Colon (tissue), 2 donors: ENCODE data around the gene WDR41.
A peak's percentile ranks its signal among the peaks of the same experiment; 100 is the strongest.
"Not testable (repeated sequence)": the region's sequence is repeated elsewhere in the genome, so short reads cannot be mapped to it uniquely, and the experiment has no call there.

Experiments
- FAIRE-seq: peaks from 2 replicates; lab custom pipeline; 2012; peaks lifted over from hg19 to GRCh38; lab: Jason Lieb, UNC
- donor health status: control.
- donor health status: control.

Gene WDR41, protein sequence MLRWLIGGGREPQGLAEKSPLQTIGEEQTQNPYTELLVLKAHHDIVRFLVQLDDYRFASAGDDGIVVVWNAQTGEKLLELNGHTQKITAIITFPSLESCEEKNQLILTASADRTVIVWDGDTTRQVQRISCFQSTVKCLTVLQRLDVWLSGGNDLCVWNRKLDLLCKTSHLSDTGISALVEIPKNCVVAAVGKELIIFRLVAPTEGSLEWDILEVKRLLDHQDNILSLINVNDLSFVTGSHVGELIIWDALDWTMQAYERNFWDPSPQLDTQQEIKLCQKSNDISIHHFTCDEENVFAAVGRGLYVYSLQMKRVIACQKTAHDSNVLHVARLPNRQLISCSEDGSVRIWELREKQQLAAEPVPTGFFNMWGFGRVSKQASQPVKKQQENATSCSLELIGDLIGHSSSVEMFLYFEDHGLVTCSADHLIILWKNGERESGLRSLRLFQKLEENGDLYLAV

DNA sequence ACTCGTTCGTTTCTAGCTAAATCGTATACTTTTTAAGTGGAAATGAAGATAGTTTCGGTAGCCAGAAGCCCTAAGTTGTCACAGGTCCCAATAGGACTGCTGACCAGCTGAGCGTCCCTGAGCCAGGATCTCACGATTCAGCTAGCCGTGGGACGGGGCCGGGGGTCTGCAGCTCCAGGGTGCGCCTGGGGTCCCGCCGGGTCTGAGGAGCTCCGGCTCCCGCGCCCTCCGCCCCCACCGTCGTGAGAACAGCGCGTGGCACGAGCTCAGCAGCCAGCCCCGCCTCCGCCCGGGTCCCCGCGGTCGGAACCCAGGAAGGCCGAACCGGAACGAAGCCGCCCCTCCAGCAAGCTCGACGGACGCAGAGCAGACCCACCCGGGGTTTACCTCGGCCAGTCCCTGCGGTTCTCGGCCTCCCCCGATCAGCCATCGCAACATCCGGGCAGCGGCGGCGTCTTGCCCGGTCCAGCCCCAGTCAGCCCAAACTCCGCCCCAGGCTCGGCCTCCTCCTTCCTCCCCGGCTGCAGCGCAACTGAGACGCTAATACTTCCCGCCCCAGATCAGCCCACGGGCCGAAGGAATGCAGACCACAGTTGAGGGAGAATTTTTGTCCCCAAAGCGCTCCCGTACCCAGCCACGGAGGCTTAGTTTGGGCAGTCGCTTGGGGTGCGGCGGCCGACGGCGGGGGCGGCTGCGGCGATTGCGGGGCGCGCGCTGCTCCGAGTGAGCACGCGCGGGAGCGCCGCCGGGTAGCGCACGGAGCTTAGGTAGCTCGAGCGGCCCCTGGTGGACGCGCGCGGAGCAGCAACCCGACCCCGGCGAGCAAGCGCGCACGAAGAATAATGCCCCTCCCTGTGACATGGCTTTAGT, at the start of gene WDR41:
Gene WDR41, minus strand, starts transcription at position 534 of the 870 bp plus-strand sequence. Its CDS starts 96 bp downstream, at position 438.
- FAIRE-seq = no peak

DNA sequence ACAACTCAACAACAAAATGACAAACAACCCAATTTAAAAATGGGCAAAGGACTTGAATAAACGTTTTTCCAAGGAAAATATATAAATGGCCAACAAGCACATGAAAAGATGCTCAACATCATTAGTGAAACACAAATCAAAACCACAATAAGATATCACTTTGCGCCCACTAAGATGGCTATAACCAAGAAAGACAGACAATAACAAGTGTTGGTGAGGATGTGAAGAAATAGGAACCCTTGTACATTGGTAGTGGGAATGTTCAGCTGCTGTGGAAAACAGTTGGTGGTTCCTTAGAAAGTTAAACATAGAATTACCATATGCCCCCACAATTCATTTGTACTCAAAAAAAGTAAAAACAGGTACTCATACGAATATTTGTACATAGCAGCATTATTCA, 39.2 kb upstream of the WDR41 start:
- FAIRE-seq = no peak

DNA sequence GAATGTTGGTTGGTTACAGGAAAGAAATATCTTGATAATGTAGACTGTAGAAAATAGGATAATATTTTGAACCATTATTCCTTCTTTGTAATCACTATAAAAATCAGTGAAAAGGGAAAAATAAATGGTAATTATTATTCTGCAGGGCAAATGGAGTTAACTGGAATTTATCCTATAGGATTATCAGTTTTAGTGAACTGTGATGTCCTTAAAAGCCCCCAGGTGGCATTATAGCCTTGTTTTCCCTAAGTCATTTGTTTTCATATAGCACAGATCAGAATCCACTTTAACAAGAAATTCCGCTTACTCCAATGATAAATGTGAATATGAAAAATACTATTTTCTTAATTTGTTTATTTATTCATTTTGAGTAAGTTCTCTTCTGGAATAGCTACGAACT, 26.2 kb upstream of the WDR41 start:
- no peak for FAIRE-seq

DNA sequence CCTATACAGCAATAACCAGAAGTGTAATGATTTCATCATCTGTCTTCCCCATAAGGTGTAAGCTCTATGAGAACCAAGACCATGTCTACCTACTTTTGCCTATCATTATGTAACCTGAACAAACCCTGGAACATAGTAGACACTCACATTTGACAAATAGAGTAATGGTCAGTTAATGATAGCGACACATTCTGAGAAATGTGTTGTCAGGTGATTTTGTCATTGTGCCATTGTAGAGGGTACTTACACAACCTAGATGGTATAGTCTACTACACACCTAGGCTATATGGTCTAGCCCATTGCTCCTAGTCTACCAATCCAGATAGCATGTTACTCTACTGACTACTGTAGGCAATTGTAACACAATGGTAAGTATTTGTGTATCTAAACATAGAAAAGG, 22.3 kb upstream of the WDR41 start:
- FAIRE-seq = no peak

DNA sequence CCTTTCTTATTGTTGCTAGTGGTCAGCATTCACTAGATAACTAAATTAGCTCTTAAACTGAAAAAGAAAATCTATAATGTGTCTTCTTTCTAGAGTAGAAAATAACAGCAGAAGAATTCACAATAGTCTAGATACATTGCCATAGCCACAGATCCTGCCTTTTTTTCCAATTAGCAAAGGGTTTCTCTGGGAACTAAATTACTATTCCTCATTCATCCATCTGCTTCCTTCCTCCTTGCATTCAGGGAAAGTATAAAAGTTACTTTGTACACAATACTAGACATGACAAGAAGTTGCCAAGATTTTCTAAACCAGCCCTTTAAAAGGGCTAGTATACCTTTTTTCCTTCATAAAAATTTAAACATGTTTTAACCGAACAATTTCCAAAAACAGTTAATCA, 21.2 kb upstream of the WDR41 start:
- no peak for FAIRE-seq

DNA sequence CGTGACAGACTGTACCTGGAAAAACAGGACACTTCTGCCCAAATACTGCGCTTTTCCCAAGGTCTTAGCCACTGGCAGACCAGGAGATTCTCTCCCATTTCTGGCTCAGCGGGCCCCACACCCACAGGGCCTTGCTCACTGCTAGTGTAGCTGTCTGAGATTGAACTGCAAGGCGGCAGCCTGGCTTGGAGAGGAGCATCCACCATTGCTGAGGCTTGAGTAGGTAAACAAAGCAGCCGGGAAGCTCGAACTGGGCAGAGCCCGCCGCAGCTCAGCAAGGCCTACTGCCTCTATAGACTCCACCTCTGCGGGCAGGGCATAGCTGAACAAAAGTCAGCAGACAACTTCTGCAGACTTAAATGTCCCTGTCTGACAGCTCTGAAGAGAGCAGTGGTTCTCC, 9.0 kb upstream of the WDR41 start:
- FAIRE-seq = not testable (repeated sequence)

DNA sequence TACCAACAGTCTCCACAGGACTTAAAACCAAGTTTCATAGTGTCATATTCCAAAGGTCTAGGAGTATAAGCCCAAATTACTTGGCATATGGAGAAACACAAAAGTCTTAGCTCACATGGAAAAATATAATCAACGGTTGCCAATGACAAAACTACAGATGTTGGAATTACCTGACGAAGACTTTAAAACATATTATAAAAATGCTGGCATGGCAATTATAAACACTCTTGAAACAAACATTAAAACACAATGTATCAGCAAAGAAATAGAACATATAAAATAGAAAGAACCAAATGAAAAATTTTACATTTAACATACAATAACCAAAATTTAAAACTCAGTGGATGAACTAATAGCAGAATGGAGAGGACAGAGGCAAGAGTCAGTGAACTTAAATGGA, 7.9 kb upstream of the WDR41 start:
- no peak for FAIRE-seq

DNA sequence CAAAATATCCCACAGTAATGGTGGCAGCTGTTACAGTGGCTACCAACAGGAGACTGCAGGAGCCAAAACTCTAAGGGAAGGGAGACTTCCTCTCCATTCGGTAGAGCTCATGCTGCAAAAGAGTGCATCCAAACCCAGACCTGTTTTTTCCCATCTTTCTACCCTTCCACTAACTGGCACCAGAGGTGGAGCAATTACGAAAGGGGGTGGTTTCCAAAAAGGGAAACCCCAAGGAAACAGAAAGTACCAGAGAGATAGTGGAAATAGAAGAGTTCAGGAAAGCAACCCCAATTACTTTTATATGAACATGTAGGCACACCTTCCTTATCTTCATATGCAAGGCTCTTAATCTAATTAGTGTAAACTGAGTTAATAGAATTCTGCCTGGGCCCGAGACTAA, 7.3 kb upstream of the WDR41 start:
- no peak for FAIRE-seq

DNA sequence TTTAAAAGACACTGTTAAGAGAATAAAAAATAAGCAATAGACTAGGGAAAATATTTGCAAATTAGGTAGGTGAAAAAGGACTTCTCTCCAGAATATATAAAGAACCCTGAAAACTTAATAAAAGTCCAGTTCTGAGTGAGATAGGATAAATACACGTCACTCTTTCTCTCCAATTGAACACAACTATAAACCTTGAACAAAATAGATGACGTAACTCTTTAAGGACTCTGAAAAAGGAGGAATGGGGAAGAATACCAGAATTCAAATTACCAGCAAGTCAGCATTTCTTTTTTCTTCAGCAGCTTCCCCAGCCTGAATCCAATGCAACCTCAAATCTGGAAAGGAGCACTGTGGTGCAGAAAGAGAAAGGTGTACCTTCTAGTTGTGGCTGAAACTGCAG, 6.8 kb upstream of the WDR41 start:
- FAIRE-seq = peak; percentile 51

DNA sequence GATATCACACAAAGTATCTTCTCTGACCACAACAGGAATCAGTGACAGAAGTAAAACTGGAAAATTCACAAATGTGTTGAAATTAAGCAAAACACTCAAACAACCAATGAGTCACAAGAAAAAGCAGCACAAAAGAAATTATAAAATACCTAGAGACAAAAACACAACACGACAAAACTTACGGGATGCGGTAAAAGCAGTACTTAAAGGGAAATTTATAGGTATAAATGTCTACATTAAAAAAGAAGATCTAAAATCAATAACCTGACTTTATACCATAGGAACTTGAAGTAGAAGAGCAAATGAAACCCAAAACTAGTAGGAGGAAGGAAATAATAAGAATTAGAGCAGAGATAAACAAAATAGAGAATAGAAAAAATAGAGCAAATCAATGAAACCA, 2.8 kb upstream of the WDR41 start:
- no peak for FAIRE-seq

DNA sequence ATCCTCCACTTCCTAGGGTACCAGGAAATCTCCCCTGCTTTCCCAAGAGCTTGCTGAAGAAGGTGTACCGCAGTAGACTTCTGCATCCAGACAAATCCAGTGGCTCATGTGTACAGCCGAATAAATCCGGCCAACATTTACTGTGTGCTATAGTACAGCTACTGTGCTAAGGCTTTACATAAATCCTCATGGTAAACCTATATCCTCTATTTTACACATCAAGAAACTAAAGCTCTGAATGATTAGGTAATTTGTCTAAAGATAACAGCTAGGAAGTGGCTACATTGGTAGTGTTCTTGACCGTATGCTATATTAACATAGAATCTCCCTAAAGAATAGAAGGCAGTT, 511 bp upstream of the WDR41 start:
- FAIRE-seq = no peak

DNA sequence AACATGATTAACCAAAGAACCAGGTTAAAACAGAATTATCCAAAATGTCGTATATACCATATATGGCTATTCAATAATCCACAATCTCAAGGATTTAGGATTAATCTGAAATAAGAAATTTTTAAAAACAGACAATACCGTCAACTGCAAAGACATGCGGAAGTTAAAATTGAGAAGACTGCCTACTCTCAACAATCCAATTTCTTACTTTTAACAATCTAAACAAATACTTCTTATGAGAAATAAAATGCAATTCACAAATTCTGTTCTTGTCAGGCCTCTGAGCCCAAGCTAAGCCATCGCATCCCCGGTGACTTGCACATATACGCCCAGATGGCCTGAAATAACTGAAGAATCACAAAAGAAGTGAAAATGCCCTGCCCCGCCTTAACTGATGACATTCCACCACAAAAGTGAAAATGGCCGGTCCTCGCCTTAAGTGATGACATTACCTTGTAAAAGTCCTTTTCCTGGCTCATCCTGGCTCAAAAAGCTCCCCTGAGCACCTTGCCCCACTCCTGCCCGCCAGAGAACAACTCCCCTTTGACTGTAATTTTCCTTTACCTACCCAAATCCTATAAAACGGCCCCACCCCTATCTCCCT, 1.3 kb downstream of the WDR41 start:
- FAIRE-seq = not testable (repeated sequence)

DNA sequence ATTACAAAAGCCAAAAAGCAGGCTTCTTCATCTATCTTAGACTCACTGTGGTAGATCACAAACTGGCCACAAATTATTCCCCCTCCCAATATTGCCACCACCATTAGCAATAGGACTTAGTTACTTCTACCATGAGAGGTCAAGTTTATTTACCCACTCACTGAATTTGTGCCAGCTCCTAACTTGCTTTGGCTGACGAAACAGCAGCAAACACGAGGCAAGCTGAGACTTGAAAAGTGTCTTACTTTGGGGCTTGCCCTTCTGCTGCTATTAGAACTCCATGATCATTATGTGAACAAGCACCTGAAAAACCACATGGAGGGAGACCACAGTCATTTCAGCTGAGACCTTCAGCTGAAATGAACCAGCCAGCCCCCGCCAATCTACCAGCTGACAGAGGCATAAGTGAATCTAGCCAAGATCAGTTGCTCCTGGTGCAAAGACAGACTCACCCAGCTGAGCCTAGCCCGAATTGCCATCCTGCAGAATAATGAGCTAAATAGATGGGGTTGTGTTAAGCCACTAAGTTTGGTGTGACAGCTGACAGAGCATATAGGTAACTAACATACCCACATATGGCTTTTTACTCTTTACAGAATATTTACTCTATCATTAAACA, 5.7 kb downstream of the WDR41 start:
- no peak for FAIRE-seq

DNA sequence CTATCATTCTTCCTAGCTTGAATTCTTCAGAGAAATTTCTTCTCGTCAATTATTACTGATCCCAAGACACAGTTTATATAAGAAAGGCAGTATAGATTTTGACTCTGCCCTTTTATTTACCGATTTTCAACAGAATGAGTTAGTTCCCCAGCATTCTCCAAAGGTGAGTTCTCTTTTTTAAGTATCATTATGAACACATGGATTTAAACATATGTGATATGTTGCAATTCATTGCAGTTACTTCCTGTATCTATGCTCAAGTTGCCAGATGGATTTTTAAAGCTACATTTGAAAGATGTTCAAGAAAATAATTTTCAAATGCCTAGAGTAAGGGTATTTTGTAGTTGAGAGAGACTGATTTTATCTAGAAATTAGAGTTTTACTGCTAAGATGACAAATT, 8.4 kb downstream of the WDR41 start:
- no peak for FAIRE-seq

DNA sequence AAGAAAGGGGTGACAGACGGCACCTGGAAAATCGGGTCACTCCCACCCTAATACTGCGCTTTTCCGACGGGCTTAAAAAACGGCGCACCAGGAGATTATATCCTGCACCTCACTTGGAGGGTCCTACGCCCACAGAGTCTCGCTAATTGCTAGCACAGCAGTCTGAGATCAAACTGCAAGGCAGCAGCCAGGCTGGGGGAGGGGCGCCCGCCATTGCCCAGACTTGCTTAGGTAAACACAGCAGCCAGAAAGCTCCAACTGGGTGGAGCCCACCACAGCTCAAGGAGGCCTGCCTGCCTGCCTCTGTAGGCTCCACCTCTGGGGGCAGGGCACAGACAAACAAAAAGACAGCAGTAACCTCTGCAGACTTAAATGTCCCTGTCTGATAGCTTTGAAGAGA, 17.1 kb downstream of the WDR41 start:
- FAIRE-seq = not testable (repeated sequence)

DNA sequence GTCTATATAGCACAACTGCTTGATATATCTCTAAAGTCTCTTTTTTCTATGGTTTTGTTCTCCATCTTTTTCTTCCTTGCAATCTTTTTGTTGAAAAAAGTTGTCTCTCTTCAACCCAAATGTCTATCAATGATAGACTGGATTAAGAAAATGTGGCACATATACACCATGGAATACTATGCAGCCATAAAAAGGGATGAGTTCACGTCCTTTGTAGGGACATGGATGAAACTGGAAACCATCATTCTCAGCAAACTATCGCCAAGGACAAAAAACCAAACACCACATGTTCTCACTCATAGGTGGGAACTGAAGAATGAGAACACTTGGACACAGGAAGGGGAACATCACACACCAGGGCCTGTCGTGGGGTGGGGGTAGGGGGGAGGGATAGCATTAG, 23.2 kb downstream of the WDR41 start:
- not testable (repeated sequence) for FAIRE-seq

DNA sequence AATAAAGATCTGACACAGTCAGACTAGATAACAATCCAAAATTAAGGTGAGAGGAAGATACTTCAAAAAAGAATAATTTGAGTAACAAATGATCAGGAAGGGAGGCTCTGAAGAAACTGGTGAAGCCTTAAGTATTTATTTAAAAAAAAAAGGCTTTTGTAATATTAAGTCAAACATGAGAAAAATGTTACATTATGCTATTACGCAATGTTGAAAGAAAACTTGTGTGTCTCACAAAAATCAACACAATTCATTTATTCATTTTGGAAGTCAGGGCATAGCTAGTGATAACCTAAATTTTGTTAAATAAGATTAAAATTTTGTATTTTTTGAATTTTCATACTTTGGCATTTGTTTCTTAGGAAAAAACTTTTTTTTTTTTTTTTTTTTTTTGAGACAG, 28.2 kb downstream of the WDR41 start:
- FAIRE-seq = no peak

DNA sequence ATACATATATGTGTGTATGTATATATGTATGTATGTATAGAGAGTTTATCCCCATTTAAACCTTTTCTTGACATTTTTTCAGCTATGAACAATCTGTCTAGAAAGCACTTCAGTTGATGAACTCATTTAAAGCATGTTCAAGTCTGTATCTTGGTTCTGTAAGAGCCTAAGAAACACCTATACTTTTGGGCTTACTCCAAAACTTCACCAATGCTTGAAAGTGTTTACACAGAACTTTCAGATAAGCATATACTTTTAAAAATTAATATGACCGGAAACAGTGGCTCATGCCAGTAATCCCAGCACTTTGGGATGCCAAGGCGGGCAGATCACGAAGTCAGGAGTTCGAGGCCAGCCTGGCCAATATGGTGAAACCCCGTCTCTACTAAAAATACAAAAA, 30.8 kb downstream of the WDR41 start:
- no peak for FAIRE-seq

DNA sequence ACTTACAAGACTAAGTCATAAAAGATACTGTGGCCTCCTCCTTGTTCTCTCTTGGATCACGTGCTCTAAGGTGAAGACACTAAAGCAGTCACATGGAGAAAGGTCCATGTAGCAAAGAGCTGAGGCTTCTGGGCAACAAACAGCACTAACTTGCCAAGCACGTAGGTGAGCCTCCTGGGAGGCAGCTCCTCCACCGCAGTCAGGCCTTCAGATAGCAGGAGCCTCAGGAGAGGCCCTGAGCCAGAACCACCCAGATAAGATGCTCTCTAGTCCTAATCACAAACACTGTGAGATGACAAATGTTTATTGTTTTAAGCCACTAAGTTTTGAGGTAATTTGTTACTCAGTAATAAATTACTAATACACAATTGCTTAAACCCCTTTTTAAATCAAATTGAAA, 38.0 kb downstream of the WDR41 start:
- FAIRE-seq = no peak

DNA sequence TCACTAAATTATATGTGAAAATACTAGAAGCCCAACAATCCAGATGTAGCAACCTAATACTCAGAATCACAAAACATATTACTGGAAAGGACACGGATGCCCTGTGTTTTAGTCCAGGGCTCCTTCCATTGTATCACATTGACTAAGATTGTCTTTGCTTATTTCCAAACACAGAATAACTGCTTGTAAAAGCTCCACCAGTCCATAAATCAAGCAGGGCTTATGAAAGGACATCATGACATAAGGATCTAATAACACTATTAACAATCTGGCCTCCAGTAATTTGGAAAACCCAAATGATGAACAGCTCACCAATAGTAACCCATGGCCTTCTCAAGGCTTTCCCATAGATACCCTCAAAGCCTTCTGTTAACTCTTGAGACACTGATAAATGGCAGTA, 39.8 kb downstream of the WDR41 start:
- FAIRE-seq = no peak

DNA sequence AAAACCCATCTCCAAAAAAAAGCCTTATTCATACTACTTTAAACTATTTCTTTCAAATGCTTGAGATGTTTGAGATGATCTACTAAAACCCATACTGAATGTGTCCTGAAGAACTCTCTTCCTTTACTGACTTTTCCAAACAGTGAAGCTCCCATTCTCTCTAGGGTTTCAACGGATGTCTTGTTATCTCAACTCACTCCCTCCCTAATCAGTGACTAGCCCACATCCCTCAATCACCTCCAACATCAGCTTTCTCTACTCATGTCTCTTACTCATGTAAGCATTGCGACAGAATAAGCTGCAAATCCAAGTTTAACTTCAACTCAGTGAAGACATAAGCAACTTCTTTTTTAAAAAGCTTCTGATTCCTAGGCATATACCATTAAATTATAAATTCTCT, 42.1 kb downstream of the WDR41 start:
- no peak for FAIRE-seq

DNA sequence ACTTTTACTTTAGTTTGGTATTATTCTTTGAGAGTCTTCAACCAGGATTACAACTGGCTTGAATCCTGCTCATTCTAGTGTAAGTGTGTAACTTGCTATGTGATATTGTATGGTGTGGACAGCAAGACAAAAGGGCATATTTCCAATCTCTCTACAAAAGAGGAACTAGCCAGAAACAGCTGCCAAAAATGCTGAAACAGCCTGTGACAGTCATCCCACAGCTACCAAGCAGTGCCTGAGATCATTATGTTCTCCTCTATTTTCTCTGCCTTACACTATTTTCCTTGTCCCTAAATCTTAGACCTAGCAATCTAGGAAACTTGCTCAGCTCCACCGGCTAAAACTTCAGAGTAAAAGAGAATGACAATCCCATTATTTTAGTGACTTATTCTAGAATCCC, 42.8 kb downstream of the WDR41 start:
- FAIRE-seq = no peak

DNA sequence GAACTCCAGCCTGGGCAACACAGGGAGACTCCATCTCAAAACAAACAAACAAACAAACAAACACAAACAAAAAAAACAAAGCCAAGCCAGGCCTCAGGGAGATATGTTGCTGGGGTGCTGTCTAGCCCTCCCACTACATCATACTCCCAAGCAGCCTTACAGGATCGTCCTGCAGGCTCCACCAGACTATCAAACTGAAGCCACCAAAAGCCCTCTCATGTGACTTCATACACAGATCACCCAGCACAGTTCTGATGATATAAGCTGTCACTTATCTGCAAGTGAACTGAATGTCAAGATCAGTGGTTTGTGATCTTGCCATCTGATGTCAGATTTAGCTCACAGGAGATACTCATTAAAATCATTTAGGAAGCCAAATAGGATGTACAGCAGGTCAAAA, 43.3 kb downstream of the WDR41 start:
- no peak for FAIRE-seq
